ENCODE data around the gene HELZ2. TPM values are rescaled to one million over a fixed set of nuclear protein-coding genes. Genes with fewer than 3 reads are reported as not detected.

HELZ2 gene
- total RNA-seq, 1 donor from 2014 or later = 28.9 TPM

GRCh38 chr20:63590218-63591146, 16.4 kb upstream of the HELZ2 start:
- DNase-seq = no peak
- TF ChIP-seq, protein P1, sequence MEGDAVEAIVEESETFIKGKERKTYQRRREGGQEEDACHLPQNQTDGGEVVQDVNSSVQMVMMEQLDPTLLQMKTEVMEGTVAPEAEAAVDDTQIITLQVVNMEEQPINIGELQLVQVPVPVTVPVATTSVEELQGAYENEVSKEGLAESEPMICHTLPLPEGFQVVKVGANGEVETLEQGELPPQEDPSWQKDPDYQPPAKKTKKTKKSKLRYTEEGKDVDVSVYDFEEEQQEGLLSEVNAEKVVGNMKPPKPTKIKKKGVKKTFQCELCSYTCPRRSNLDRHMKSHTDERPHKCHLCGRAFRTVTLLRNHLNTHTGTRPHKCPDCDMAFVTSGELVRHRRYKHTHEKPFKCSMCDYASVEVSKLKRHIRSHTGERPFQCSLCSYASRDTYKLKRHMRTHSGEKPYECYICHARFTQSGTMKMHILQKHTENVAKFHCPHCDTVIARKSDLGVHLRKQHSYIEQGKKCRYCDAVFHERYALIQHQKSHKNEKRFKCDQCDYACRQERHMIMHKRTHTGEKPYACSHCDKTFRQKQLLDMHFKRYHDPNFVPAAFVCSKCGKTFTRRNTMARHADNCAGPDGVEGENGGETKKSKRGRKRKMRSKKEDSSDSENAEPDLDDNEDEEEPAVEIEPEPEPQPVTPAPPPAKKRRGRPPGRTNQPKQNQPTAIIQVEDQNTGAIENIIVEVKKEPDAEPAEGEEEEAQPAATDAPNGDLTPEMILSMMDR (IDR thresholded peaks at IDR 0.05) = no peak
- Mint-ChIP-seq H3K36me3 (ENCODE audit: low read depth) (peaks cover 58% of the 10 kb centered on the region), H3K27ac (no peak overlapping the region), H3K4me3 (no peak overlapping the region), H3K27me3 (no peaks in the 10 kb centered on the region), H3K4me1 (peaks cover 2% of the 10 kb centered on the region), H3K9me3 (no peaks in the 10 kb centered on the region)
- ChIA-PET POLR2A (no interaction called here), CTCF (no interaction called here)
- no peak for ATAC-seq (ENCODE audit: low read depth)
- intact Hi-C loops (cut with micrococcal nuclease) = no loop called here

GRCh38 chr20:63589261-63590217, 15.5 kb upstream of the HELZ2 start:
- Mint-ChIP-seq H3K4me1 (peaks cover 2% of the 10 kb centered on the region), H3K27me3 (no peaks in the 10 kb centered on the region), H3K9me3 (no peaks in the 10 kb centered on the region), H3K4me3 (no peak overlapping the region), H3K36me3 (ENCODE audit: low read depth) (peaks cover 51% of the 10 kb centered on the region), H3K27ac (no peak overlapping the region)
- ChIA-PET CTCF (no interaction called here), POLR2A (no interaction called here)
- DNase-seq (no peak), ATAC-seq (ENCODE audit: low read depth) (no peak)
- intact Hi-C loops (cut with micrococcal nuclease) = no loop called here
- TF ChIP-seq, protein P1 (IDR thresholded peaks at IDR 0.05) = no peak

GRCh38 chr20:63588641-63589041, 14.6 kb upstream of the HELZ2 start:
- POLR2A ChIA-PET = no interaction called here
- intact Hi-C loops (cut with micrococcal nuclease) = no loop called here
- CTCF ChIA-PET = interaction anchor here (1.0 kb wide), 1 partner anchor 53 kb away, joined by 3 read pairs; no protein-coding TSS in a partner anchor
- TF ChIP-seq, protein P1 (IDR thresholded peaks at IDR 0.05) = no peak
- peaks cover 2% of the 10 kb centered on the region for H3K4me1 Mint-ChIP-seq
- no peak overlapping the region for H3K27ac Mint-ChIP-seq
- DNase-seq (no peak), ATAC-seq (ENCODE audit: low read depth) (no peak)
- no peak overlapping the region for H3K4me3 Mint-ChIP-seq
- H3K27me3 Mint-ChIP-seq = no peaks in the 10 kb centered on the region
- no peaks in the 10 kb centered on the region for H3K9me3 Mint-ChIP-seq
- H3K36me3 Mint-ChIP-seq (ENCODE audit: low read depth) = peaks cover 48% of the 10 kb centered on the region

GRCh38 chr20:63587776-63588591, 13.9 kb upstream of the HELZ2 start:
- Mint-ChIP-seq H3K36me3 (ENCODE audit: low read depth) (peaks cover 42% of the 10 kb centered on the region), H3K4me3 (no peak overlapping the region), H3K27me3 (no peaks in the 10 kb centered on the region), H3K27ac (no peak overlapping the region), H3K9me3 (no peaks in the 10 kb centered on the region), H3K4me1 (peaks cover 2% of the 10 kb centered on the region)
- CTCF ChIA-PET = interaction anchor here (1.0 kb wide), 1 partner anchor 54 kb away, joined by 3 read pairs; no protein-coding TSS in a partner anchor
- intact Hi-C loops (cut with micrococcal nuclease) = no loop called here
- no peak for ATAC-seq (ENCODE audit: low read depth)
- no peak for DNase-seq
- POLR2A ChIA-PET = no interaction called here
- TF ChIP-seq, protein P1 (IDR thresholded peaks at IDR 0.05) = no peak
